NCI-H345 treated with DMSO at 0.1 percent for 48 hours (cell line): ENCODE results near the gene ZMIZ1.

Source experiments
- DNase-seq: peaks from one replicate; lab custom pipeline; 2025; ENCODE audit not compliant: unreplicated experiment; lab: John Stamatoyannopoulos, UW

The ZMIZ1 gene

GRCh38 chr10:79224992-79225391, 156.2 kb downstream of the ZMIZ1 start:
- no peak for DNase-seq

DNA sequence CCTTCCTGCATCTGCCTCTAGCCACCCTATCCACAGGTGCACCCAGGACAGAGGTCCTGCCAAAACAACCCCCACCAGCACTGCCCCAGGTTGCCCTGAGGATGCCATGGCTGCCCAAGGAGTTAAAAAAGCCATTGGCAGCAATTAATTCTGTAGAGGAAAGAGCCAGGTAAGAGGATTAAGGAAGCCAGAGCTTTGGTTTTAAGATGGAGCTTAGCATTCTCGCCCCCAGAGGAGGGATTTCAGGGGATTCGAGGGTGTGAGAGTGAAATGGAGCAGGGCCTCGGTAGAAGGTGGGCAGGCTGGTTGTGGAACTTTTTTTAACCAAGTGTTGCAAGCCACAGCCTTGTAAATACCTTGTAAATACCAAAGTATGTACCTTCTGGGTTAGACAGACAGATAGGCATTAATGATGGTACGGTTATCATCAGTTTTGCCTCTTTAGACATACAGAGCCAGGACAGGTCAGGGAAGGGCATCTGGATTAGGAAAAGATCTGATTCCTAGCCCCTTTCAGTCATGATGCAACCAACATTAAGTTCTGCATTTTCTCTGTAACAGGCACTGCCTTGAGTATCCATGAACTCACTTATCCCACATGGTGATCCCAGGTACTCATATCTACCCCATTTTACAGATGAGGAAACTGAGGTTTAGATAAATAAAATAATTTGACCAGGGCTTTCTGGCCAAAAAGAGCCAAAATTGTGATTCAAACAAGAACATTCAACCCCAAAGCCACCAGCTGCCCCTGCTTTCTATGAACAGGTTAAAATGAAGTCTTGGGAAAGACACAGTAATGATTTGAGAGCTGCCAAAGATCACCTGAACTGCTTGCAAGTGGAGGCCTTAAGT, 157.9 kb downstream of the ZMIZ1 start:
- no peak for DNase-seq

DNA sequence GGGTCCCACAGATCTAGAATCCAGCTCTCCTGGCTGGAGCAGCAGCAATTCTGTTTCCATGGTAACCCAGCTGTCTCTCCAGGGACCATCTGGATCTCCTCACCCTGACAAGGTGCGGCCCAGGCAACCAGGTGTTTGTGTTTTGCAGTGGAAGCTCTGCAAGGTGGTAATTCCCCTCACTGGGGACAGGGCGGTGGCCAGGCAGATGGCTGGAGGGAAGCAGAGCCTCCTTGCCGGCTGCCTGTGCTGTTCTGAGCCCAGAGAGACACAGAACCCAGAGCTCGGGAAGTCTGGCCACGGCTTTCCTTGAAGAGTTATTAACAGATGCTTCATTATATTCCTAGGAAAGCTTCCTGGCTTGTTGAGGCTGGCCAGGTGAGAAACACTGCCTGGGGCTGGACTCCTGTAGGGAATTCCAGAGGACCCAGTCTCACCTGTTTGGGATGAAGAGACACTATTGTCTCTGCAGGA, 160.3 kb downstream of the ZMIZ1 start:
- DNase-seq = no peak

DNA sequence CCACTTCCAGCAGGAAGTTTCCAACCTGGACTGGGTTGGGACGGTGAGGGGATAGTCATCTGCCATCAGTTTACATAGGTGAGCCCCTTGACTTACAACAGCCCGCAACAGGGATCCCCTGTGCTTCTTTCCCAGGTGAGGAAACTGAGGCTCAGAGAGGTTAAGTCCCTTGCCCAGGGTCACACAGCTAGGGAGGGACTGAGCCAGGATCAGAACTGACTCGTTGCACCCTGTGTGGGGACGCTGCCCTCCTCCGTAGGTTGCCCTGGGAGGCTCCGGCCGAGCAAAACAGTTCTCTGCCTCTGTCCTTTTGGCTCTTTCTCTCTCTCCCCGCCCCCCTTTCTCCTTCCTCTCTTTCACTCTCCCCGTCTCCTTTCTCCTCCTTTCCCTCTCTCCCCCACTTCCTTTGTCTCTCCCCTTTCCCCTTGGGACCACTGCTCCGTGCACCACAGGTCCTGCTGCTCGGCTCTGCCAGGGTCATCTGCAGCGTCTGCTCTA, 161.1 kb downstream of the ZMIZ1 start:
- DNase-seq = no peak

GRCh38 chr10:79230328-79230830, 161.6 kb downstream of the ZMIZ1 start:
- no peak for DNase-seq

DNA sequence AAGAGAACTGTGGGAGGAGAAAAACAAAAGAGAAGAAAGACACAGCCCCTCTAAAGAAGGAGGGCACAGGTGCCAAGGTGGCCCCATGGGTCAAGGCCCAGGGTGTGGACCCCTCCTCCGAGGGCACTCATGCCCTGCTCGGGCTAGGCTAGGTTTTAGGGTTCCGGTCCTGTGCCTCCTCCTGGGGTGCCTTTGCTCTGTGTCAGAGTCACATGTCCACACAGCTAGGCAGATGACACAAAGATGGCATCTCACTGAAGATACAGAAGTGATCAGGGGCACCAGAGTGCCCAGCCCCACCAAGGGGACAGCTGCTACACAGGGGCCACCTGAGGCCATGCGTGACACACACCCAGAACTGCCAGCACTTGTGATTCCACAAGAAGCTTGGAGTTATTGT, 162.1 kb downstream of the ZMIZ1 start:
- no peak for DNase-seq

DNA sequence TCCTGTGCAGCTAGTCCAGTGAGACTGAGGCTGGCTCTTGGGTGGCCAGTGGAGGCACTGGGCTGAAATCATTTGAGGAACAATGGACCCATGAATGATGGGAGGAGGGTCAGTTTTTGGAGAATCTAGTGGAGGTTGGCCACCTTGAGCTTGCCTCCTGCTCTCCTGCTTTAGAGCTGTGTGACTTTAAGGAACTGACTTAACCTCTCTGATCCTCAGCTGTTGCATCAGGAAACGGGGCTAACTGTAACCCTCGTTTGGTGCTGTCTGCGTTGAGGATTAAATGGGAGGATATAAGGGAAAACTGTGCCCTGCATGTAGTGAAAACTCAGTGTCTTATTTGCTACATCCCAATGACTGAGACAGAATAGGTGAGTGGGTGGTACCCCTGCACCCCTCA, 163.1 kb downstream of the ZMIZ1 start:
- no peak for DNase-seq

DNA sequence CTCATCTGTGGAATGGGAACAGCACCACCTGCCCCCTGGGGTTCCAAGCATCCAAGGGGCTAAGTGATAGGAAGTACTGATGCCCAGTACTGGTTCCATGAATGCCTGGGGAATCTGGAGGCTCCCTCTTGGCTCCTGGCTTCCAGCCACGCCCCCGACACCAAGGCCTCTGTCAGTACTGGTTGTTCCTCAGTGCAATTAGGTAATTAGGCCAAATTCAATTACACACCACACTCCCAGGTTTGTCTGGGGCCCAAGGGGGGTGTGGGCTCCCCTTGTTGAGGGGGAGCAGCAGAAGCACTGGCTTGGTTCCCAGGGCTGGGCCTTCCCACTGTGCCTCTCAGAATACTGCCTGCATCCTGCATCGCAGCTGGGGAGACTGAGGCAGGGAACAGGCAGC, 164.1 kb downstream of the ZMIZ1 start:
- no peak for DNase-seq

- no peak for DNase-seq
These were observed 165.9 kb downstream of the ZMIZ1 start for GRCh38 chr10:79234391-79235315.

GRCh38 chr10:79235765-79236432, 167.1 kb downstream of the ZMIZ1 start:
- no peak for DNase-seq

GRCh38 chr10:79236433-79236765, 167.6 kb downstream of the ZMIZ1 start:
- no peak for DNase-seq

DNA sequence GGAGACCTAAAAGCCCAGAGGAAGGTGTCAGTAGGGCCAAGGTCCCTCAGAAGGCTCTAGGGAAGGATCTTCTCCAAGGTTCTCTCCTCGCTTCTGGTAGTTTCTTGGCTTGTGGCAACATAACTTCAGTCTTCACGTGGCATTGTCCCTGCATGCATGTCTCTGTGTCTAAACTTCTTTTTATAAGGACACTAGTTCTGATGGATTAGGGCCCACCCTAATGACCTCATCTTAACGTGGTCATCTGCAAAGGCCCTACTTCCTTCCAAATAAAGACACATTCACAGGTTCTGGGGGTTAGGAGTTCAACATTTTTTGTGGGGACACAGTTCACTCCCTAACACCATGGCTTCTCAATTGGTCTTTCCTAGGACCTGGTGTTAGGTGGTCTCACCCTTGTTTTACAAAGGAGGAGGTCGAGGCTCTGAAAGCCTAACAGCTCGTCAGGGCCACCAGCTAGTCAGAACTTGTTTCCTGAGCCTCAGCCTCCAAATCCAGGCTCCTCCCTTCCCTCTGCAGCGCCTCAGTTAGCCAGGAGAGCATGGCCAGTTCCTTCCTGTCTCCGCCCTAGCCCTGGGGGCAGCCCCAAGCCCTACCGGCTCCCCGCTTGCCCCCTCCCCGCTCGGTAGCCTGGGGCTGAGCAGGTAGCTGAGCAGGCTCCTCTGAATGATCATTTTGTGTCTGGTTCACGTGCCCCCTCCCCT, 168.8 kb downstream of the ZMIZ1 start:
- DNase-seq = no peak

DNA sequence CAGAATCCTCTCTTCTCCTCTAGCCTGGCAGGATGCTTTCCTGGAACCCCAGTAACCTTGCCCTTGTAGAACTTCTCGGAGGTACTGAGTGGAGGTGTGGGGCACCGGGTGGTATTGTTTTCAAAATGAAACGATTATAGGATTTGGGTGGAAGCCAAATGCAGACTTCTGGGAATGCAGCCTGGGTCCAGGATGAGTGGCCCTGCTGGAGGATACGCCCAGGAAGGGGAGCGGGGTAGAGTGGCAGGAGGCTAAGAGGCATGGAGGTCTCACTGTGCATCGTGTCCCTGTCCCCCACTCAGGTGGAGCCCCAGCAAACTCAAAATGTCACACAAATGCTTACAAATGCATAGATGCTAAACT, 169.4 kb downstream of the ZMIZ1 start:
- DNase-seq = no peak

GRCh38 chr10:79238606-79239005, 169.8 kb downstream of the ZMIZ1 start:
- DNase-seq = no peak

GRCh38 chr10:79239275-79239779, 170.6 kb downstream of the ZMIZ1 start:
- DNase-seq = no peak

- no peak for DNase-seq
These were observed 171.3 kb downstream of the ZMIZ1 start for GRCh38 chr10:79239924-79240581.

DNA sequence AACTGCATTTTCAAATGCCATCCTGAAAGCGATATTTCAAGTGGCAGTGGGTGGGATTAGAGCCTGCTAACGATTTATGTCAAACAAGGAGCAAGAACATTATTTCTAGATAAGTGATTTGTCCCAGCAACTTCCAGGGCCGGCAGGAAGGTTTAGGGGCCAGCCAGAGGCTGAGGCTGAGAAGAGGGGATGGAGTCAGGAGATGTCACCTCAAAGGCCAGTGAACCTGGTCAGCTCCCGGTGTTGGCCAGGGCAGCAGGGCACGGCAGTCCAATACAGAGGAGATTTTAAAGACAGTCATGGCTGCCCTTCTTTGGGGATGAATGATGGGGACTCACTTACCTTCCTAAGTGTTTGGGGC, 172.8 kb downstream of the ZMIZ1 start:
- no peak for DNase-seq

DNA sequence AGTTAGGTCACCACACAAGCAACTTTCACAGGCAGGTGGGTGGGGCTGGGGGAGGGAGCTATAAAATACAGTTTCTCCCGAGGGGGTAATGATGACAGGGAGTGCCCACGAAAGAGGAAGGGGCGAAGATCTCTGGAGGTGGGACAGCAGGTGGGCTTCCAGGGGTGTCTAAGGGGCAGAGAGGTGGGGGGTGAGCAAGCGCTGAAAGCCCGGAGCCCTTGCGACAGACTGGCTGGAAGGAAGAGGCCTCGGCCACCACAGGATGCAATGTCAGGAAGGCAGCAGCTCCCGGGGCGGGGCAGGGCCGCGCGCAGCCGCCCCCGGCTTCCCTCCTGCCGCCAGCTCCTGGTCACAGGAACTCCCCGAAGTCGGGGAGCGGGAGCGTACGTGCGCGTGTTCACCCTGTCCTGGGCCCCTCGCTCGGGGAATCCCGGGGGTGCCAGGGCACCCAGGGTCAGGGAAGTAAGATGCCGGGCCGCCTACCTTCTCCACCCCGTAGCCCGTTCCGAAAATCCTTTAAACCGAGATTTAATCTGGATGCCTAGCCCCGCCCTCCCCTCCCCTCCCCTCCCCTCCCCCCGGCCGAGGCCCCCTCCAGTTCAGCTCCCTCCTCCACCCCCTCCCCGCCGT, 173.3 kb downstream of the ZMIZ1 start:
- DNase-seq = no peak

DNA sequence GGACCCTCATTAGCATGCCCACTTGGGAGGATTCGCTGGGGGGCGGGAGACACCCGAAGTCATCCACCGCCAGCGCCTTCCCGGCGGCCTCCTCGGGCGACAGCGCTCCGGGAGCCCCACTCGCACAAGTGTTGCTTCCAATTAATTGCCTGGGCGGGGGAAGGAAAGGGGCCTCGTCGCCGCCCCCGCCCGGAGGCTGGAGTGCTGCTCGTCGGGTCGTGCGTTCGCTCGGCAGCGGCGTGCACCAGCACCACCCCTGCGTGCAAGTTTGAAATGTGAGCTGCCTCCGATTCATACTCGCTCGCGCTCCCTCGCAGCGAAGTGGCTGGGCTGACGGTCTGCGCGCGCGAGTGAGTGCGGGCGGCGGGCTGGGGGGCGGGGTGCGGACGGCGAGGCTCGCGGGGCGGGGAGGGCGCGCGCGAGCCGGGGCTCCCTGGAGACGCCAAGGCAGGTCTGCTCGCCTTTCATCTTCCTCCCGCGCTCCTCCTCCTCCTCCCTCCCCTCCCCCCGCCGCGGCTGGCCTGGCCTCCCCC, 173.9 kb downstream of the ZMIZ1 start:
- no peak for DNase-seq
